Thyroid gland (tissue), 4 donors: ENCODE data around the gene R3HDML. TPM values are rescaled to one million over a fixed set of nuclear protein-coding genes. Genes with fewer than 3 reads are reported as not detected.

Source experiments
- DNase-seq, 2 donors: peaks; one replicate each; pipeline ENCODE4 v3.0.0-alpha.2; 2019
- H3K27ac ChIP-seq, 3 donors: fragments of 200-600 bp; sonication (generic); 1 replicate in 2 of 3; 2 replicates in 1 of 3; pipeline ENCODE4 v1.5.1; 2016 to 2019; ENCODE audit warnings: mild to moderate bottlenecking in 1 of 3, moderate library complexity in 1 of 3
- H3K27me3 ChIP-seq: fragments of 200-600 bp; sonication (generic); one replicate; pipeline ENCODE4 v1.5.1; 2019
- H3K36me3 ChIP-seq, 2 donors: fragments of 200-600 bp; sonication (generic); one replicate each; pipeline ENCODE4 v1.5.1; 2016 to 2019
- H3K4me1 ChIP-seq, 2 donors: fragments of 200-600 bp; sonication (generic); one replicate each; pipeline ENCODE4 v1.5.1; 2017 to 2019
- H3K4me3 ChIP-seq, 3 donors: fragments of 200-600 bp; sonication (generic); replicated peaks in 1 of 3; 1 replicate in 2 of 3; 2 replicates in 1 of 3; pipeline ENCODE4 v1.5.1; 2016; ENCODE audit warnings: mild to moderate bottlenecking in 1 of 3
- H3K9me3 ChIP-seq: fragments of 200-600 bp; sonication (generic); one replicate; pipeline ENCODE4 v1.5.1; 2017
- CTCF ChIP-seq, 6 experiments: fragments of 200-600 bp in 3 of 6; fragments of 450-650 bp in 3 of 6; sonication (generic) in 3 of 6; IDR thresholded peaks; one replicate each; pipeline ENCODE4 v1.5.1; 2016 to 2019; ENCODE audit warnings: antibody characterized with exemption in 6 of 6, mild to moderate bottlenecking in 2 of 6, inconsistent platforms in 1 of 6, moderate library complexity in 1 of 6
- POLR2A ChIP-seq, 2 donors: fragments of 450-650 bp; IDR thresholded peaks; one replicate each; pipeline ENCODE4 v1.6.1; 2017; ENCODE audit warnings: antibody characterized with exemption in 2 of 2, mild to moderate bottlenecking in 2 of 2, moderate library complexity in 1 of 2
- WGBS, 2 donors: methylation state at CpG; one replicate each; pipeline ENCODE4 v1.1.5; 2017; 5-methylcytosine and 5-hydroxymethylcytosine counted together
- intact Hi-C: fragments of 100-400 bp; cut with DNase I; formaldehyde crosslinking; loops from one replicate; pipeline ENCODE4 v1.15.1; 2023
- small RNA-seq: library from RNA; depleted of rRNA; stranded (forward); fragments of <200 nt; gene quantifications from one replicate; pipeline ENCODE3, GENCODE V24; 2016
- total RNA-seq, 4 donors: library from RNA; depleted of rRNA; stranded (reverse); fragments of >200 nt; gene quantifications; one replicate each; pipeline ENCODE4 v1.2.3, GENCODE V29; 2016

Gene R3HDML
- total RNA-seq, 4 donors from 2014 or later, result not detected

- WGBS, 2 donors, result 84 to 87% methylated on average over 2 of the region's 2 CpGs
- TF ChIP-seq POLR2A (IDR thresholded peaks at IDR 0.05), result no peak
- TF ChIP-seq CTCF (IDR thresholded peaks at IDR 0.05), result no peak
- intact Hi-C loops, result loop anchor here (10.0 kb wide), 1 partner anchor 66 kb away; no protein-coding TSS in a partner anchor
Observed at GRCh38 chr20:44398335-44398734, 61.5 kb downstream of the R3HDML start.

GRCh38 chr20:44399446-44399845 is 62.6 kb downstream of the R3HDML start:
- H3K36me3 ChIP-seq, result no peaks in the 10 kb centered on the region
- 70 to 75% methylated on average over 3 of the region's 3 CpGs for WGBS, 2 donors
- H3K4me1 ChIP-seq, result no peaks in the 10 kb centered on the region
- no peak overlapping the region for H3K27ac ChIP-seq
- H3K9me3 ChIP-seq, result no peaks in the 10 kb centered on the region
- H3K27me3 ChIP-seq, result no peaks in the 10 kb centered on the region
- TF ChIP-seq CTCF (IDR thresholded peaks at IDR 0.05), result no peak
- no peak for TF ChIP-seq POLR2A (IDR thresholded peaks at IDR 0.05)
- no peak for DNase-seq
- H3K4me3 ChIP-seq, result no peak overlapping the region
- intact Hi-C loops, result loop anchor here (10.0 kb wide), 1 partner anchor 65 kb away; no protein-coding TSS in a partner anchor

More at GRCh38 chr20:44398335-44398734, 61.5 kb downstream of the R3HDML start:
- Histone ChIP-seq H3K9me3 (no peaks in the 10 kb centered on the region), H3K27ac (no peak overlapping the region), H3K4me3 (no peak overlapping the region), H3K27me3 (no peaks in the 10 kb centered on the region), H3K36me3 (no peaks in the 10 kb centered on the region), H3K4me1 (no peaks in the 10 kb centered on the region)
- no peak for DNase-seq

- Histone ChIP-seq H3K9me3 (no peaks in the 10 kb centered on the region), H3K36me3 (no peaks in the 10 kb centered on the region), H3K27me3 (no peaks in the 10 kb centered on the region), H3K27ac (no peak overlapping the region), H3K4me3 (no peak overlapping the region), H3K4me1 (no peaks in the 10 kb centered on the region)
- TF ChIP-seq CTCF (IDR thresholded peaks at IDR 0.05) (no peak), POLR2A (IDR thresholded peaks at IDR 0.05) (no peak)
- intact Hi-C loops, result no loop called here
- whole genome bisulfite sequencing, 2 donors, result 72 to 76% methylated on average over 5 of the region's 5 CpGs
- no peak for DNase-seq
Observed at GRCh38 chr20:44400671-44400969, 63.8 kb downstream of the R3HDML start.

Small RNA genes lying within 50 kb of the gene (small RNA-seq; reads per million reads assigned to genes)
- gene RF00019, result not detected

Other genes starting within 250 kb of the R3HDML start
- gene JPH2, start 149.9 kb upstream of the R3HDML start, total RNA-seq, result 1 to 10 TPM in 3 of 4 donors, under 1 TPM in 1; 0.67 to 2.3 (median 1.8) TPM
- gene OSER1, start 126.3 kb upstream of the R3HDML start, total RNA-seq, result 10 to 100 TPM; 36.2 to 56.4 (median 43.0) TPM
- gene GDAP1L1, start 89.7 kb upstream of the R3HDML start, total RNA-seq, result under 1 TPM in 1 of 4 donors, not detected in 3; 0.29 TPM
- gene FITM2, start 25.8 kb upstream of the R3HDML start, total RNA-seq, result 10 to 100 TPM in 3 of 4 donors, 1 to 10 TPM in 1; 8.3 to 14.2 (median 12.6) TPM
- not detected for gene HNF4A, start 18.7 kb downstream of the R3HDML start, total RNA-seq
- gene TTPAL, start 138.8 kb downstream of the R3HDML start, total RNA-seq, result 10 to 100 TPM; 14.2 to 27.7 (median 22.3) TPM
- gene SERINC3, start 185.0 kb downstream of the R3HDML start, total RNA-seq, result 100 to 1,000 TPM; 113 to 140 (median 137) TPM
- gene PKIG, start 245.5 kb downstream of the R3HDML start, total RNA-seq, result 100 to 1,000 TPM; 108 to 145 (median 111) TPM